HG03565 (cell line): ENCODE data around the gene PSTPIP2.
"Not testable (repeated sequence)": the region's sequence is repeated elsewhere in the genome, so short reads cannot be mapped to it uniquely, and the experiment has no call there.

Experiments
- ATAC-seq: cut with Tn5 transposase; IDR thresholded peaks from one replicate; pipeline ENCODE4 v1.9.1; 2021; ENCODE audit warnings: mild to moderate bottlenecking, moderate library complexity; ENCODE audit not compliant: unreplicated experiment

Gene PSTPIP2

DNA sequence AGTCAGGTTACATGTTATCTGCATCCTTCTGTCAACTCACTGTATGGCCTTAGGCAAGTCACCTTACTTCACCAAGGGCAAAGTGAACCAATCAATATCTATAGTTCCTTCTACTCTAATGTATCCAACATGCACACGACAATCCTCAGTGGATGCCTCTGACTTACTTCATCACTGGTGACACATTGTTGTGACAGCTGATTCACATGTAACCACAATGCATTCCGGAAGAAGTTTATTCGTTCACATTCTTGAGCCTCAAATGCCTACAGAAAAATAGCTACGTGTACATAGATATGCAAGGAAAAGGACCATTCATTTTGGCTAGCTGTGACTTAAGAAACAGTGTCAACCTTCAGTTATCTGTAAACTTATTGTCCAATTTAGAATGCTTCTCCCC, 78.6 kb downstream of the PSTPIP2 start:
- no peak for ATAC-seq

DNA sequence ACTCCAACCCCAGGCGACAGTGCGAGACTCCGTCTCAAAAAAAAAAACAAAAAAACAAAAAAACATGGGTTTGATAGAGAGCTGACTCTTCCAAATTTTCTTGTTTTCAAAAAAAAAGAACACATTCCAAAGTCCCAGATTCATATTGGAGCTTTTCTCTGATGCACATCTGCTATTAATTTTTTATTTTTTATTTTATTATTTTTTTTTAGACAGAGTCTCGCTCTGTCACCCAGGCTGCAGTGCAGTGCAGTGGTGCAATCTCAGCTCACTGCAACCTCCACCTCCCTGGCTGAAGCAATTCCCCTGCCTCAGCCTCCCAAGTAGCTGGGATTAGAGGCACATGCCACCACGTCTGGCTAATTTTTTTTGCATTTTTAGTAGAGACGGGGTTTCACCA, 79.5 kb downstream of the PSTPIP2 start:
- not testable (repeated sequence) for ATAC-seq

DNA sequence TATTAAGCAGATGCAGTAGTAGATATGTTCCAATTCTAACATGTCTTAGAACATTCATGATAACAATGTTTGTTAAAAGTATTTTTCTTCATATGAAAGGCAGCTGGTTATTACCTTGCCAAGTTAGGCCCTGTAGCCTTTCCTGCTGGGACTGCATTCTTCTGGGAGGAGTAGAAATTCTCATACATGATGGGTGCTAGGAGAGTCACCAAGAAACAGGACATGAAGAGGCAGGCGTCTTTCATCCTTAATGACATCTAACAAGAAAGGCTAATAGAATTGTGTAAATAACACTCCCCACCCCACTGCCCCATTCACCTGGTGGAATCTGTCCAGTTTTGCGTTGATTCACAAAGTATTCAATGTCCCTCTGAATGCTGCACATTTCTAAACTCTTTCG, 80.3 kb downstream of the PSTPIP2 start:
- no peak for ATAC-seq

DNA sequence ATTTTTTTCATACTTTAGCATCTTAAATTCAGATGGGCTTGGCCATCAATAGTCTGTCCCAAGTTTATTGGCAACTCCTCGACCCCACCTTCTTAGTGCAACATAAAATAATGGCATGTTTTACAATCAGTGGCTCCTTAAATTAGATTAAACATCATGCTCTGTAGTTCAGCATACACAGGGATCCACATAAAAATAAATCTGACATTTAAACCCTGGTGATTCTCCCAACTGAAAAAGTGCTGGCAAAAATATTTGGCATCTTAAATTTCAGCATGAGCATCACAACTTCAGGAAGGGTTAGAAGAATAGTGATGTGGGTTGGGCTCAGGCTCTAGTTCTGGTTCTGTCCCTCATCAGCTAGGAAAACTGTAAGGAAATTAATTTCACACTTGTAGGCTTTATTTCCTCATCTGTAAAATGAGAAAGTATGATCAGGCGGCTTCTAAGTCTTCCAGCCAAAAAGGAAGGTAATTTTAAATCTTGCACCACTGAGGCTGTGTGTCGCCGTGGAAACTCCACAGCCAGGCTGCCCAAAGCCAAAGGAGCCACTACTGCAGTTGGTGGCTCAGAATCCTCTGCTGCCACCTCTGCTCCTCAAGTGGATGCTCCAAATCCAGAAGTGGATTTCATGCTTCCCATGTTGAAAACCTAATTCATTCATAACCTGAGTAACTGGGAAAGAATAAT, 87.4 kb downstream of the PSTPIP2 start:
- ATAC-seq: no peak

DNA sequence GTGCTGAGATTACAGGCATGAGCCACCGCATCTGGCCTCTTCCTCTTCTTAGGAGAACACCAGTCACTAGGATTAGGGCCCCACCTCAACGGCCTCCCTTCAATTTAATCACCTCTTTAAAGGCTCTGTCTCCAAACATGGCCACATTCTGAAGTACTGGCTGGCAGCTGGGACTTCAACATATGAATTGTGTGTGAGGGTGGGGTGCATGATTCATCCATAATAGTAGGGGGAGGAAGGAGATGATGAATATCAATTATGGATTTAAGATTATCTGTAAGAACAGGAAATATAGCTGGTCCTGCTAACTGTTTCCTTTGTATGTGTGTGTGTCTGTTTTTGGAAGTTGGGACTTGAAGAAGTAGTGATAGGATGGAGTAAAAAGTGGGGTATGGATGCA, 90.2 kb downstream of the PSTPIP2 start:
- ATAC-seq: no peak

DNA sequence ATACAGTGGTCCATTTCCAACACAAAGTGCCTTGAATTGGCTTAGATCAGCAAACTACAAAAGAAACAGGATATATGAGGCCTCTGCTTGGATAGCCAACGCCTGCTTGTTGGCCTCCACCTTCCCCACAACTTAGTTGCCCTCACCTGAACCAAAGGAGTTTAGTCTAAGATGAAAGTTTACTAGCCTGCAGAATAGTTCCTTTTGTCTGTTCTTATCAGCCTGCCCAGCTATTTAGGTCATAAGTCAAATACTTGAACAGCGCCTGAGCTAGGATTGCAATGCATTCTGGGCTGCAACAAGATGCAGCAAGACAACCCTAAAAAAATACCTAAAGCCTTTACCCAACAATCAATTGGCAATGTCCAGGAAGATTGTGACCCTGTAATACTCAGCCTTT, 91.8 kb downstream of the PSTPIP2 start:
- no peak for ATAC-seq

DNA sequence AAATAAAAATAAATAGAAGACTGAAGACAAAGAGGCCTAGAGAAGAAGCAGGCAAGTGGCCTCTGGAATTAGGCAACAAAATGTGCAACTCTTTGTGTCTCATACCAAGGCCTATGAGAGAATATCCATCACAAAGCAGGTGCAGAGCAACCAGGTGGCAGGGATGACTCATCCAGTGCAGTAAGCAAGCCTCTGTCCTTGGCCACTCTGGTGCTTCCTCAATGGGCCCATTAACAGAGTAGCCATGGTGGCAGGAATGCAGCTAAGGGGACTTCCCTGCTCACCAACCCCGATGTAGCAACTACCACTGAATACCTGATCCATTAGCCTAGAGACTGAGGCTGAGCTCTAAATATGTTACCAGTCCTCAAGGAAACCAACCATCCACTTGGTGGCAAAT, 94.0 kb downstream of the PSTPIP2 start:
- no peak for ATAC-seq

DNA sequence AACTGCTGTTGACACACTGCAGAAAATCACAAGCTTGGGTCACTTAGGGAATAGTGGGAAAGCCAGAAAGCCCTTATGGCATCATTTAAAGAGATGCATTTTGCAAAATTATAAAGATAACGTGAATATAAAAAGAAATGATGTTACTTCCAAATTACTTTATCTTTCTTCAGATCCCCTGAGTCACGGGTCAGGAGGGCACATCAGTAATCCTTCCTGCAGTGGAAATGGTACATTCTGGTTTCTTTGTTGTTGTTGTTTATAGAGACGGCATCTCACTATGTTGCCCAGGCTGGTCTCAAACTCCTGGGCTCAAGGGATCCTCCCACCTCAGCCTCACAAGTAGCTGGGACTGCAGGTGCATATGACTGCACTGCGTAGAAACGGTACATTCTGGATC, 95.1 kb downstream of the PSTPIP2 start:
- ATAC-seq: no peak

DNA sequence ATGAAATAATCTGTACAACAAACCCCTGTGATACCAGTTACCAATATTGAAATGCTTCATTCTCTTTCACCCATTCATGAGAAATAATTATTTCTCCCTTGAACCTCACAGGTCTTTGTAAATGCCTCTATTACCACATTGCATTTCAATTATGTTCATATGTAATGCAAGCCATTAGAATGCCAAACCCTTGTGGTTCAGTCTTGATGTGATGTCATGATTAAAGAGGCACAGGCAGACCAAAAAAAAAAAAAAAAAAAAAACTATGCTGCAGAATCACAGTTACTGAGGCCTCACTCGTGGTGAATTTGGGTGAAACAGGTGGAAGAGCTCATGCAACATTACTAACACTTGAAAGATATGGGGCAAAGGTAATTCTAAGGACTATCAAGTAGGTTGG, 95.5 kb downstream of the PSTPIP2 start:
- no peak for ATAC-seq

DNA sequence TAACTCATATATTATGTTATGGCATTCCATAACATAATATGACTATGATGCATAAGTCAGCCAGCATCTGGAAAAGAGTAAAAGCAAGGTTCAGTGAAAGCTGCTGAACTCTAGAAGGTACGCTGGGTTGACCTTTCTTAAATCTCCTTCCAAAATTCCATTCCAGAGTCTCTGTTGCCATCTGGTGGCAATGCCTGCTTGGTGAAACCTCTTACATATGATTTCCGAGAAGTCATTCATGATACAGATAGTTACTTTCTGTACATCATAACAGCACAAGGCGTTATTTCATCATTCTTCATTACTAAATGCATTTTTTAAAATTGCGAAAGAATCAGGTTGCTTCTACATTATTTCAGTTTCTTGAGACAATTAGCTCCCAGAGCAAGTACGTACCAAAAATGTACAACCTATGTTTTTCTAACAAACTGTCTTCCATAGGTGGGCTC, 97.9 kb downstream of the PSTPIP2 start:
- ATAC-seq: no peak

DNA sequence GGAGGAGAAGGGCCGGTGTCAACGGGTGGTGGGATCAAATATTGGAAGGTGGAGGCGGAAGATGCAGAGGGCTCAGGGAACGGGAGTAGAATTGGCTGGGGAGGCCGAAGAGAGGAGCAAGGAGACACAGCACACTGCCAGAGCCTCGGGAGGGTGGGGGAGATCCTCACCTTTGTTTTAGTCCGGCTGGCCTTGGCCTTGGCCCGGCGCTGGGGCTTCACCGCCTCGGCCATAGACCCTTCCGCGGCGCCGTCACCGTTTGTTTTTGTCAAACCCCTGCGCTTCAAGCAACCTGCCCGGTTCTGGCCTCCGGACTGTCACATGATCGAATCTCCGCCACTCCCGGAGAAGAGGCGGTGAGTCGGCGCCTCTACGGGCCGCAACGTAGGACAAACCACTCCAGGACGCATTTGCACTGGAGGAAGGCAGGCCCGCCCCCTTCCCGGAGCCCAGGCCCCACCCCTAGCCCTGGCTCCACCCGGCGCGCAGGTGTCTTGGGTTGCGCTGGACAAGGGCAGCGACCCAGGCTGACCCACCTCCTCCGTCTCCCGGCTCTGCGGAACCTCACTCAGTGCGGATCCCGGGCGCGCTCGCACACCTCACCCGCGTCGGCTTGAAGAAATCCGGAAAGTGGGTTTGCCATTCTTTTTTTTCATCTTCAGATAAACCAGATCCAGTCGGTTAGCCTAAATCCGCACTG, 104.9 kb downstream of the PSTPIP2 start, which contains the start of gene EPG5:
Gene EPG5, minus strand, starts transcription at position 323 of the 700 bp plus-strand sequence. Its CDS starts 90 bp downstream, at position 233.
- peak; percentile 94 for ATAC-seq

DNA sequence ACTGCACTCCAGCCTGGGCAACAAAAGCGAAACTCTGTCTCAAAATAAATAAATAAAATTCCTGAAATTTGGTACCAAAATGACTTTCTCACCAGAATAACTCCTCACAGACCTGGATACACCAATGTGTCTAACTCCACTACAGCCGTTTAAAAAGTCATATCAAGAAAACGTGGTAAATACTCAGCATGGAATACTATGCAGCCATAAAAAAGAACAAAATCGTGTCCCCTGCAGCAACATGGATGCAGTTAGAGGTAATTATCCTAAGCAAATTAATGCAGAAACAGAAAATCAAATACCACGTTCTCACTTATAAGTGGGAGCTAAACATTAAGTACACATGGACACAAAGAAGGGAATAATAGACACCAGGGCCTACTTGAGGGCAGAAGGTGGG, 107.1 kb downstream of the PSTPIP2 start:
- not testable (repeated sequence) for ATAC-seq

DNA sequence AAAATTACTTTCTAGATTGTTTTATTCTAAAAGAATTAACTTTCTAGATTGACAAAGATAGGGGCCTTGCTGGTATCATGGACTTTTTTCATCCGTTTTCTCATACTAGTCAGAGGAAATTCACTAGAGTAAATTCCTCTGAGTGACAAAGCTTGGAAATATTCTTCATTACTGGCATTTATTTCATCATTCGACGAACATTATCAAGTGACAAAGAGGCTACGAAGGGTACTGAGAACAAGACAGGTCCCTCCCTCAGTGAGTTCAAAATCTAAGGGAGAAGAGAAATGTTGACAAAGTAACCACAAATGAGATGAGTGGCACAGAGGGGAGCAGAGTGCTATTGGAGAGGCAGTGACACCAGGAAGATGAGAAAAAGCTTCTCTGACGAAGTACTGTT, 109.2 kb downstream of the PSTPIP2 start:
- no peak for ATAC-seq

DNA sequence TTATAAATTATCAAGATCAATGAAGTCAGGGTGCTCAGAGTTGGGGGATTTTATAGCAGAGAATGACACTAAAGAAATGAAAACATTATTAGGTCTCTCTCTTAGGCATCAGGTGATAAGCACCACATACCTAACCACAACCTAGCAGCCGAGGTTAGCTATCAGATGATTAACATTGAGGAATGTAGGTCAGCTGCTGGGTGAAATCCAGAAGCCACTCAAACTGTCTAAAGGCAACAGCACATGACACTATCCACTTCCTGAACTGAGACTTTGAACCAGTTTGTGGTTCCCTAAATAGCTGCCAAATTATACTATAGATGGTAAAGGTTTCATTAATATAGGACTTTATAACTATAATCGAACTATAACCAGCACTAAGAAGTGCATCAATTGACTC, 109.6 kb downstream of the PSTPIP2 start:
- no peak for ATAC-seq

DNA sequence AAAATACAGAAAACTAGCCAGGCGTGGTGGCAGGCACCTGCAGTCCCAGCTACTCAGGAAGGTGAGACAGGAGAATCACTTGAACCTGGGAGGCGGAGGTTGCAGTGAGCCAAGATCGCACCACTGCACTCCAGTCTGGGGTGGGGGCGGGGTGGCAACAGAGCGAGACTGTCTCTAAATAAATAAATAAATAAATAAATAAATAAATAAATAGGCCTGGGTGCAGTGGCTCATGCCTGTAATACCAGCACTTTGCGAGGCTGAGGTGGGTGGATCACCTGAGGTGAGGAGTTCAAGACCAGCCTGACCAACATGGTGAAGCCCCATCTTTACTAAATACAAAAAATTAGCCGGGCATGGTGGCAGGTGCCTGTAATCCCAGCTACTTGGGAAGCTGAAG, 112.6 kb downstream of the PSTPIP2 start:
- ATAC-seq: not testable (repeated sequence)

DNA sequence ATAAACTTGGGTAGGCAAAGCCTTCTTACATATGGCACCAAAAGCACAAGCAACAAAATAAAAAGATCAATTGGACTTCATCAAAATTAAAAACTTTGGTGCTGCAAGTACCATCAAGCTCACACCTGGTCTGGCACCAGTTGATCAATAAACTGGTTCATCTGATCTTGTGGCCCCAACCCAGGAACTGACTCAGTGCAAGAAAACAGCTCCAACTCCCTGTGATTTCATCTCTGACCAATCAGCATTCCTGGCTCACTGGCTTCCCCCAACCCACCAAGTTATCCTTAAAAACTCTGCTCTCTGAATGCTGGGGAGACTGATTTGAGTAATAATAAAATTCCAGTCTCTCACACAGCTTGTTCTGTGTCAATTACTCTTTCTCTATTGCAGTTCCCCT, 113.3 kb downstream of the PSTPIP2 start:
- ATAC-seq: no peak

DNA sequence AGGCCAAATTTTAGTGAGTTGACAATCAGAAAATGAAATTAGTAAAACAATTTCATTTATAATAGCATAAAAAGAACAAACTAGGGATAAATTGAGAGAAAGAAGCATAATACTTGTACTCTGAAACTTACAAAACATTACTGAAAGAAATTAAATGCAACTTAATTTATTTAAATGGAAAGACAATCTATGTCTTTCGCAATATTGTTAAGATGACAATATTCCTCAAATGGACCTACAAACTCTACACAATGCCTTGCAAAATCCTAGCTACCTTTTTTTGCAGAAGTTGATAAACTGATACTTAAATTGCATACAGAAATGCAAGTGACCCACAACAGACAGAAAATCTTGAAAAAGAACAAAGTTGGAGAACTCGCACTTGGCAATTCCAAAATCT, 114.0 kb downstream of the PSTPIP2 start:
- ATAC-seq: no peak

DNA sequence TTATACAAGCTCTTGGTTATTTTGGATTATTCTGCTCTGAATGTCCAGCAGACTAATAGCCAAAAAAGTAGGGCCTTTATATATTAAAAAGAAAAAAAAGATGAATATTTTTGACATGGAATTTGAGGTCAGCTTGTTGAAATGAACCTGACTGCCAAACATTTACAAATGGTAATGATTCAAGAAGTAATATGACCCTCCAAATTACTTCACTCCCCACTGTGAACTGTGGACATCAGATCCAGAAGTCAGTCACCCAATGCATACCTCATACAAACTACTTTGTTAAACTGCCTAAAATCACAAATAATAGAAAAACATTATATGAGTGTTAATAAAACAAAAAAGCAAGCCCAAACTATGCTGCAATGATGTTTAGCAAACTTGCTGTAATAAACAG, 115.0 kb downstream of the PSTPIP2 start:
- ATAC-seq: no peak

DNA sequence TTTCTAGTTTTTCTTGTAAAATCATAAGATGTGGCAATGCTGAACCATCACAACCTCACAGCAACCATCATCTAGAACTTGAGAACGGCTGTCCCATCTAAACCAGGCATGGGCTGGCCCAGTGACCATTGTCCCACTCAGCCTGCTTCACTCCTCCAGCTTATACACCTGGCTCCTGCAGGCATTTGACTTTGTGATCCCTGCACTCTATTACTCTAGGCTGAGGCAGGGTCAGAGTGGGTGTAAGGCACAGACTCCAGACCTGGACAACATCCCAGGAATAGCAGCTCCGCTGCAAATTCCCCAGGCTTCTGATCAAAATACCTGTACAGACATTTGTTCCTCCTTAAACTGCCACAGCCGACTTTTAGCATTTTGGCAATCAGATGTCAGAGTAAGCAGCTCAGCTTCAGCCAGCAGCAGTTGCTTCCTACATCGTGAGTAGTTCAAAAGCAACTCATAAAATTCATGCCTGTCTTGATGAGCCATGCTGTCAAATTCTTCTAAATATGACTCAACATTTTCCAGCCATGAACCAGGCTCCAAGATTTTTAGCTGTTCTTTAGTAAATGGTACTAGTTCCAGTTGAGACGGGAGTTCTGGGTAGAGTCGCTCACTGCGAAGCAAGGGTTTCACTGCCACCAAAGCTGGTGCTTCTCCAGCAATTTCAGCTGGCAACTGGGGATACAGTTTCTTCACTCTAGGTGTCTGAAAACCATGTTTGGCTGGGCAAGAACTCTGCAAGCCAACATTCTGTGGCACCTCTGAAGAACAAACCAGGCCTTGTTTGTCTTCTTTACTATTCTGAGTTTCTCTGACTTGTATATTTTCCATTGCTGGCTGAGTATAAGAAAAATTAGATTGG, 117.8 kb downstream of the PSTPIP2 start:
- ATAC-seq: no peak

DNA sequence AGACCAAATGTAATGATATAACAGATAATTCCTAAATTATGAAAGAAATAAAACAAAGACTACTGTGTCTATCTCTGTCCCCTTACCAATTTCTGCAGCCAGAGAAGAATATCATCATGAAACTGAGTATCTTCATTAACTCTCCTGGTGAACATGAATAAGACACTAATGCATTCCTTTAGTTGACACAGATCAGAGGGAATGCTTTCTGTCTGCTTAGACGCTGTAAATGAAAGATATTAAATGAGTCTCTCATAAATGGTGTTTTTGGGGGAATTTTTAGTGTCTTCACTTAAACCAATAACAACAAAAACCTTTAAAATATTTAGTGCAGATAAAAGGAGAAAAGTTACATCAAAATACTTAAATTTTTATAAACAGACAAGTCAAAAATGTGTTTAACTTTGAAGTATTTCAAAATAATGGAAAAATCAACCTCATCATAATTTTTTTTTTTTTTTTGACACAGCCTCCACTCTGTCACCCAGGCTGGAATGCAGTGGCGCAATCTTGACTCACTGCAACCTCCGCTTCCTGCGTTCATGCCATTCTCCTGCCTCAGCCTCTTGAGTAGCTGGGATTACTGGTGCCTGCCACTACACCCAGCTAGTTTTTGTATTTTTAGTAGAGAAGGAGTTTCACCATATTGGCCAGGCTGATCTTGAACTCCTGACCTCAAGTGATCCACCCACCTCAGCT, 120.9 kb downstream of the PSTPIP2 start:
- no peak for ATAC-seq

DNA sequence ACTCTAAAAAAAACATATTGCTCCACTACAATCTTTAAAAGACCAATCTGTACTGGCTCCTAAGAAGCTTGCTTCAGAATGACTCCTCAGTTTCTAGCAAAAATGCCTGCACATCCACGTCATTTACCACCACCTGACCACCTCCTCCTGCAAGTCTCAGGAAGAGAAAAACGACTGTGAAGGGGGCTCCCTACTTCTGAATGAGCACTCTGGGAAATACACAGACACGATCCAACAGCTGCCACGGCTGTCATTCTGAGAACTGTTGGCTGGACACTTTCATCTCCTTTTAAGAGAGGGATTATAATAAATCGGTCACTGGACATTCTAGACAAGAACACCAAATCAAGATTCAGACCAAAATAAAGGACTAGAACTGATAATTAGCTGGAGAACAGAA, 126.4 kb downstream of the PSTPIP2 start:
- ATAC-seq: no peak
